GM10266 (cell line): Measurements from ENCODE around the gene CFD.

Experiments
- DNase-seq: peaks from one replicate; pipeline ENCODE4 v3.0.0; 2012; ENCODE audit errors: extremely low spot score
- TF ChIP-seq, protein P1 (sequence below): IDR thresholded peaks from 2 replicates; pipeline ENCODE4 v1.5.1; 2012; ENCODE audit warnings: mild to moderate bottlenecking, low read depth; ENCODE audit not compliant: control insufficient read depth, insufficient read depth; ENCODE audit errors: missing control alignments

CFD gene

GRCh38 chr19:821231-821824, 38.1 kb upstream of the CFD start:
- DNase-seq: no peak
- TF ChIP-seq, protein P1, sequence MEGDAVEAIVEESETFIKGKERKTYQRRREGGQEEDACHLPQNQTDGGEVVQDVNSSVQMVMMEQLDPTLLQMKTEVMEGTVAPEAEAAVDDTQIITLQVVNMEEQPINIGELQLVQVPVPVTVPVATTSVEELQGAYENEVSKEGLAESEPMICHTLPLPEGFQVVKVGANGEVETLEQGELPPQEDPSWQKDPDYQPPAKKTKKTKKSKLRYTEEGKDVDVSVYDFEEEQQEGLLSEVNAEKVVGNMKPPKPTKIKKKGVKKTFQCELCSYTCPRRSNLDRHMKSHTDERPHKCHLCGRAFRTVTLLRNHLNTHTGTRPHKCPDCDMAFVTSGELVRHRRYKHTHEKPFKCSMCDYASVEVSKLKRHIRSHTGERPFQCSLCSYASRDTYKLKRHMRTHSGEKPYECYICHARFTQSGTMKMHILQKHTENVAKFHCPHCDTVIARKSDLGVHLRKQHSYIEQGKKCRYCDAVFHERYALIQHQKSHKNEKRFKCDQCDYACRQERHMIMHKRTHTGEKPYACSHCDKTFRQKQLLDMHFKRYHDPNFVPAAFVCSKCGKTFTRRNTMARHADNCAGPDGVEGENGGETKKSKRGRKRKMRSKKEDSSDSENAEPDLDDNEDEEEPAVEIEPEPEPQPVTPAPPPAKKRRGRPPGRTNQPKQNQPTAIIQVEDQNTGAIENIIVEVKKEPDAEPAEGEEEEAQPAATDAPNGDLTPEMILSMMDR: no peak

DNA sequence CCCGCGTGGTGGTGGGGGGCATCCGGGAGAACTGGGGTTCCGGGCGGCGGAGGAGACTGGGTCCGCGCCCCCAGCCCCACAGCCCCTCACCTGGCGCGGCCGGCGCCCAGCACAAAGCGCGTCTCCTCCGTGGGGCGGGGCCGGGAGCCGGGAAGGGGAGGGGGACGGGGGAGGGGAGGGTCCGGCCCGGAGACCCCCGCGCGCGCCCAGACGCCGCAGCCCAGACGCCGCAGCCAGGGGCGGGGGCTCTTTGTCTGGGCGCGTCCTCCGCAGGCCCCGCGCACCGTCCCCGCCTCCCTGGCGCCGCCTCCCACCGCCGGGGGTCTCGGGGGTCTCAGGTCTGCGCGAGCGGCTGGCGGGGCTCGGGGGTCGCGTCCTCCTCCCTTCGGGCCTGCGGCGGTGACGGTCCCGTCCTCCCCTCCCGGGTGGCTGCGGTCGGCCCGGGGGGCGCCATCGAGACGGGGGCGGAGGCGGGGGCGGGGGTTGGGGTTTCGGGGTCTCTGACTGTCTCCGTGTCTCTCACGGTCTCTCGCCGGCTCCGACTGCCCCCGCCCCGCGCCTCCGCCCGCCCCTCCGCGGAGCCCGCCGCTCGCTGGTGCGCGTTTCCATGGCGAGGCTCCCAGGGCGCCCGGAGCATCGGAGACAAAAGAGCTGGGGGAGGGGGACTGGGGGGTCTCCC, 37.5 kb upstream of the CFD start, which contains the start of gene PLPPR3:
PLPPR3 (minus strand) TSS at position 131 of the 679 bp plus-strand sequence. CDS start 396 bp downstream, outside the sequence.
- TF ChIP-seq, protein P1: no peak
- no peak for DNase-seq

DNA sequence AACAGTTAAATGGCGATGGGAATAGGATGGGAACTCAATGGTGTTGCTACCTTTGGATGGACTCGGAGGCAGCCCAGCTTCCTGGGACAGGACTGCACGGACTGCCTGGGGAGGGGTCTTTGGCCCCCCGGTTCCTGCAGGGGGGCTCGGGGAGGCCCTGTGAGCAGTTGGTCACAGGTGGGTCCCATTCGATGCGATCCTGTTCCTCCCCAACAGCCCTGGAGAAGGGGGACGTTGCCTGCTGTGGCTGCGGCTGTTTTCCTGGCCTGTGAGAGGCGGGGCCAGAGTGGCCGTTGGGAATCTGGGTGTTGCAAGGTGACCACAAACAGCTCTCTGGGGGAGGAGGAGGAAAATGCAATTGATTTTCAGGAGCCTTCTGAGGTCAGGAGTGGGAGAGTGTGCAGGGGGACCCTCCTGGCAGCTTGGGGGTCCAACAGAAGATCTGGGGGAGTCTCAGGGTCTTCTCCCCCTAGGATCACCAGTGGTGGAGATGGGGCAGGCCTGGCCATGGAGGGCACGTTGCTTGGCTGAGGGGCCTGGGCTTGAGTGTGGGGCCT, 35.8 kb upstream of the CFD start:
- TF ChIP-seq, protein P1: no peak
- DNase-seq: no peak

DNA sequence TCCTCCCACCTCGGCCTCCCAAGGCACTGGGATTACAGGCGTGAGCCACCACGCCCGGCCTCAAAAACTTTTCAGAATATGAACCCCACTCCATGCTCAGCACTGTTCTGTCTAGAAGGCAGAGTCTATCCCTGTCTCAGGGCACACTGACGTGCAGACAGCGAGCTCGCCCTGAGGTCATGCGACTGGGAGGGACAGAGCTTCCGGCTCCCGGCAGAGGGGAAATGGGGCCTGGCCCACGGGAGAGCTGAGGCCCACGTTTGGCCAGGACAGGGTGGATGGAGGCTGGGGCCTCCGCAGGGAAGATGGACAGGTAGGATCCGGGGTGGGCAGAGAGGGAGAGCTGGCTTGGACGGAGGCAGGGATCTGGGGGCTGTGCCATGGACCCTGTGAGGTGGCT, 34.6 kb upstream of the CFD start:
- no peak for DNase-seq
- TF ChIP-seq, protein P1: no peak

DNA sequence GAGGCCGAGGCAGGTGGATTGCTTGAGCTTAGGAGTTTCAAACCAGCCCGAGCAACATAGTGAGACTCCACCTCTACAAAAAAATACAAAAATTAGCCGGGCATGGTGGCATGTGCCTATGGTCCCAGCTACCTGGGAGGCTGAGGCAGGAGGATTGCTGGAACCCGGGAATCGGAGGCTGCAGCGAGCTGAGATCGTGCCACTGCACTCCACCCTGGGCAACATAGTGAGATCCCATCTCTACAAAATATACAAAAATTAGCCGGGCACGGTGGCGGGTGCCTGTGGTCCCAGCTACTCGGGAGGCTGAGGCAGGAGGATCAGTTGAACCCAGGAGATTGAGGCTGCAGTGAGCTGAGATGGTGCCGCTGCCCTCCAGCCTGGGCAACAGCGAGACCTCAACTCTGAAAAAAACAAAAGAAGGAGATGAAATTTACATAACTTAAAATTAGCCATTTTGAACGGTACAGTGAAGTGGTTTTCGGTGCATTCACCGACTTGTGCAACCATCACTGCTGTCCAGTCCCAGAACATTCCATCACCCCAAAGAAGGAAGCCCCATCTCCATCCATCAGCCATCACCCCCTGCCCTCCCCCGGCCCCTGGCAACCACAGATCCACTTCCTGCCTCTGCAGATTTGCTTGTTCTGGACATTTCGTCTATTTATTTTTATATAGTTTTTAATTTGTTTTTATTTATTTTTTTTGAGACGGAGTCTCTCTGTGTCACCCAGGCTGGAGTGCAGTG, 33.4 kb upstream of the CFD start:
- TF ChIP-seq, protein P1: no peak
- no peak for DNase-seq

DNA sequence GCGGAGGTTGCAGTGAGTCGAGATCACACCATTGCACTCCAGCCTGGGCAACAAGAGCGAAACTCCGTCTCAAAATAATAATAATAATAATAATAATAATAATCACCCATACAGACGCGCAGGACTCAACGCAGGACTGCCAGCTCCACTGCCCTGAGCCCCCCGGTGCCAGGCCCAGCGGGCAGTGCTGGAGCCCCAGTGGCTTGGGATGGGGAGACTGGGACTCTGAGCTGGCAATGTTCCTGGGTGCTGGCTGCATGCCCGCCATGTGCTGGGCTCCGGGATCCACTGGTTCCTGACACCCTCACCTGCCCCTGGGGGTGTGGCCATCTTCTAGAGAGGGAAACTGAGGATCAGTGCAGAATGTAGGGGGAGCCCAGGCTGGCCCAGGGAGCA, 32.2 kb upstream of the CFD start:
- no peak for DNase-seq
- TF ChIP-seq, protein P1: no peak
